K562 (cell line): ENCODE measurements around the gene AKNAD1. TPM values are rescaled to one million over a fixed set of nuclear protein-coding genes. Genes with fewer than 3 reads are reported as not detected.

ENCODE experiments used
- ATAC-seq: fragments of 200-7000 bp; cut with Tn5 transposase; 3 replicates; pipeline ENCODE4 v1.9.1; 2020; ENCODE audit warnings: moderate library complexity
- BruUV-seq: library from RNA; stranded (reverse); fragments of 400-500 nt; replicated peaks from 2 replicates; lab custom pipeline; 2021; lab: Mats Ljungman, UMichigan
- CTCF ChIA-PET: fragments of 300-600 bp; formaldehyde crosslinking; extraction: SDS; loops from one replicate; lab custom pipeline; 2021; ENCODE audit warnings: low intra/inter-chr PET ratio; lab: Yijun Ruan, JAX
- POLR2A ChIA-PET: fragments of 300-600, 350-650 bp; sonication (Branson Sonifier 250); formaldehyde crosslinking; extraction: SDS; loops from one replicate; lab custom pipeline; 2021; ENCODE audit warnings: antibody characterized with exemption, inconsistent platforms; lab: Yijun Ruan, JAX
- DNase-seq, 4 experiments: peaks; one replicate each; pipeline versions ENCODE4 v3.0.0 to v3.0.0-alpha.2; 2011 to 2018; ENCODE audit warnings: low spot score in 3 of 4, mixed read lengths in 3 of 4; ENCODE audit errors: extremely low read depth in 1 of 4
- FAIRE-seq: peaks from 2 replicates; lab custom pipeline; 2011; peaks lifted over from hg19 to GRCh38; lab: Jason Lieb, UNC
- H2AFZ ChIP-seq: 2 replicates; pipeline ENCODE4 v1.6.0; 2011; ENCODE audit warnings: low read depth, low read length, control low read depth, inconsistent platforms
- H3K27ac ChIP-seq: fragments of 200-600 bp; 3 replicates; pipeline ENCODE4 v1.8.0; 2011; ENCODE audit warnings: low read depth, mild to moderate bottlenecking, control low read depth, inconsistent platforms, low read length, moderate library complexity, mixed read lengths; ENCODE audit errors: extremely low read depth
- H3K27me3 ChIP-seq, 2 experiments: fragments of 300-600 bp in 1 of 2; 2 replicates in 1 of 2; 3 replicates in 1 of 2; pipeline versions ENCODE4 v1.6.0 to v1.8.0; 2011; ENCODE audit warnings: inconsistent platforms in 2 of 2, low read length in 2 of 2, mild to moderate bottlenecking in 1 of 2, mixed read lengths in 1 of 2, moderate library complexity in 1 of 2; ENCODE audit not compliant: control insufficient read depth in 2 of 2, insufficient read depth in 2 of 2
- H3K36me3 ChIP-seq: fragments of 300-600 bp; 3 replicates; pipeline ENCODE4 v1.8.0; 2011; ENCODE audit warnings: mild to moderate bottlenecking, low read length, inconsistent platforms; ENCODE audit not compliant: control insufficient read depth, insufficient read depth
- H3K4me1 ChIP-seq, 2 experiments: fragments of 200-600 bp in 1 of 2; replicated peaks in 1 of 2; 2 replicates in 1 of 2; 3 replicates in 1 of 2; pipeline versions ENCODE4 v1.5.1 to v1.8.0; 2011; ENCODE audit warnings: inconsistent platforms in 2 of 2, low read length in 2 of 2, mild to moderate bottlenecking in 1 of 2, mixed read lengths in 1 of 2, moderate library complexity in 1 of 2; ENCODE audit not compliant: control insufficient read depth in 2 of 2, insufficient read depth in 2 of 2
- H3K4me2 ChIP-seq: 2 replicates; pipeline ENCODE4 v1.6.1; 2011; ENCODE audit warnings: low read length, control low read depth, inconsistent platforms, mixed read lengths; ENCODE audit not compliant: insufficient read depth
- H3K4me3 ChIP-seq: fragments of 200-600 bp; sonication (generic), shearing (Covaris generic); 2 replicates; pipeline ENCODE4 v1.5.1; 2016; ENCODE audit warnings: control low read depth, inconsistent platforms
- H3K79me2 ChIP-seq: fragments of 200-600 bp; 3 replicates; pipeline ENCODE4 v1.8.0; 2011; ENCODE audit warnings: low read length, inconsistent platforms; ENCODE audit not compliant: control insufficient read depth, insufficient read depth
- H3K9ac ChIP-seq, 2 experiments: 2 replicates each; pipeline versions ENCODE4 v1.6.0 to v1.6.1; 2011; ENCODE audit warnings: low read depth in 2 of 2, low read length in 2 of 2, control low read depth in 1 of 2, inconsistent platforms in 1 of 2, mild to moderate bottlenecking in 1 of 2, mixed read lengths in 1 of 2; ENCODE audit not compliant: insufficient read depth in 1 of 2
- H3K9me1 ChIP-seq: one replicate; pipeline ENCODE4 v1.6.0; 2011; ENCODE audit warnings: inconsistent platforms, mild to moderate bottlenecking, low read length, moderate library complexity; ENCODE audit not compliant: control insufficient read depth, insufficient read depth
- H3K9me3 ChIP-seq: replicated peaks from 2 replicates; pipeline ENCODE4 v1.5.1; 2011; ENCODE audit warnings: low read depth, low read length, inconsistent platforms; ENCODE audit not compliant: control insufficient read depth, insufficient read depth
- H4K20me1 ChIP-seq: replicated peaks from 2 replicates; pipeline ENCODE4 v1.6.1; 2011; ENCODE audit warnings: low read length, inconsistent platforms, mixed read lengths; ENCODE audit not compliant: control insufficient read depth, insufficient read depth
- CREB1 ChIP-seq, 2 experiments: sonication (generic) in 1 of 2; formaldehyde crosslinking in 1 of 2; IDR thresholded peaks; 2 replicates each; pipeline versions ENCODE4 v1.6.1 to v1.8.0; 2012 to 2022; ENCODE audit warnings: inconsistent platforms in 1 of 2, mild to moderate bottlenecking in 1 of 2, missing genetic modification reagents in 1 of 2, moderate library complexity in 1 of 2
- GTF2B ChIP-seq: IDR thresholded peaks from 2 replicates; pipeline ENCODE4 v1.6.1; 2011; ENCODE audit not compliant: insufficient read length; ENCODE audit errors: extremely low read depth
- MED1 ChIP-seq: sonication (generic); formaldehyde crosslinking; IDR thresholded peaks from 2 replicates; pipeline ENCODE4 v1.8.1; 2023; ENCODE audit warnings: missing genetic modification reagents, borderline replicate concordance
- NR1H2 ChIP-seq: sonication (generic); formaldehyde crosslinking; IDR thresholded peaks from 2 replicates; pipeline ENCODE4 v1.4.0; 2020; ENCODE audit warnings: mild to moderate bottlenecking, missing genetic modification reagents
- PRDM10 ChIP-seq: fragments of 450-650 bp; IDR thresholded peaks from 2 replicates; pipeline ENCODE4 v1.6.1; 2018; ENCODE audit not compliant: partially characterized antibody
- PRPF4 ChIP-seq: fragments of 200-400 bp; formaldehyde crosslinking; IDR thresholded peaks from one replicate; pipeline ENCODE4 v1.6.1; 2017; ENCODE audit warnings: low read length, low read depth, mild to moderate bottlenecking; ENCODE audit not compliant: insufficient read depth, poor library complexity, severe bottlenecking
- RBM15 ChIP-seq: fragments of 200-400 bp; formaldehyde crosslinking; IDR thresholded peaks from 2 replicates; pipeline ENCODE4 v1.6.1; 2018; ENCODE audit warnings: mild to moderate bottlenecking, low read length, moderate library complexity; ENCODE audit not compliant: insufficient read depth
- SRSF1 ChIP-seq: fragments of 200-400 bp; formaldehyde crosslinking; IDR thresholded peaks from 2 replicates; pipeline ENCODE4 v1.6.1; 2017; ENCODE audit warnings: mild to moderate bottlenecking, low read depth, low read length, moderate library complexity
- SRSF3 ChIP-seq: fragments of 200-400 bp; formaldehyde crosslinking; IDR thresholded peaks from 2 replicates; pipeline ENCODE4 v1.6.1; 2016; ENCODE audit warnings: mild to moderate bottlenecking, low read length, moderate library complexity; ENCODE audit not compliant: insufficient read depth
- TEAD2 ChIP-seq: fragments of 450-650 bp; IDR thresholded peaks from 2 replicates; pipeline ENCODE4 v1.6.1; 2016; ENCODE audit warnings: missing genetic modification characterization, control low read depth, missing compliant biosample characterization
- ZKSCAN8 ChIP-seq: fragments of 200-800 bp; sonication (Bioruptor generic); IDR thresholded peaks from 2 replicates; pipeline ENCODE4 v1.6.1; 2016; ENCODE audit warnings: missing genetic modification characterization, missing compliant biosample characterization
- ZNF395 ChIP-seq: fragments of 200-800 bp; sonication (Bioruptor generic); IDR thresholded peaks from 2 replicates; pipeline ENCODE4 v1.6.1; 2017; ENCODE audit warnings: missing genetic modification characterization, missing compliant biosample characterization
- ZNF511 ChIP-seq: sonication (generic); formaldehyde crosslinking; IDR thresholded peaks from 2 replicates; pipeline ENCODE4 v1.8.0; 2022; ENCODE audit warnings: mild to moderate bottlenecking, missing genetic modification reagents
- WGBS: fragments of 100-300 bp; shearing (Covaris generic); methylation state at CpG from one replicate; pipeline ENCODE4 v1.1.6; 2016; ENCODE audit warnings: low coverage, mixed read lengths; ENCODE audit not compliant: insufficient coverage; ENCODE audit errors: missing lambda C conversion rate; 5-methylcytosine and 5-hydroxymethylcytosine counted together
- in situ Hi-C: fragments of 300-500 bp; cut with MboI; formaldehyde crosslinking; loops from 4 replicates; pipeline ENCODE4 v1.15.0; 2018; ENCODE audit warnings: inconsistent platforms, mixed read lengths
- intact Hi-C: fragments of 100-400 bp; cut with micrococcal nuclease; formaldehyde crosslinking; loops from 2 replicates; pipeline ENCODE4 v1.14.2; 2022
- polyA plus RNA-seq, 8 experiments: library from polyadenylated mRNA; depleted of rRNA in 4 of 8; stranded (reverse) in 5 of 8; unstranded in 3 of 8; fragments of >200 nt; fragmentation: Nextera tagmentation in 2 of 8; fragmentation: Illumina TruSeq in 1 of 8; extraction: Ambion mirVana in 2 of 8; extraction: Trizol in 1 of 8; gene quantifications; 2 replicates each; pipeline versions ENCODE4 v1.2.1 to v1.2.3, GENCODE V29; 2011 to 2014; ENCODE audit warnings: inconsistent platforms in 1 of 8, missing spikeins in 1 of 8
- total RNA-seq, 7 experiments: library from RNA; depleted of rRNA in 6 of 7; stranded (reverse); fragments of >200 nt in 6 of 7; fragmentation: Illumina TruSeq in 2 of 7; extraction: Trizol in 2 of 7; gene quantifications; 2 replicates each; pipeline versions ENCODE4 v1.2.1 to v1.2.3, GENCODE V29; 2011 to 2021; ENCODE audit warnings: low replicate concordance in 1 of 7

The AKNAD1 gene
- total and polyA plus RNA-seq, 9 of the 15 experiments (the other 6 are each of a cell fraction or from before 2014, with no cell fraction given): 0.13 to 0.30 TPM; not detected in 7

- CTCF ChIA-PET: no interaction called here
- H3K36me3 ChIP-seq: peaks cover 4% of the 10 kb centered on the region; the same call in 1 of the 3 replicates
- in situ Hi-C loops (no loop called here), intact Hi-C loops (loop anchor here (5.0 to 10.0 kb wide), 3 partner anchors 67 to 170 kb away; partner anchors contain the start of genes FNDC7 and STXBP3)
- H3K4me3 ChIP-seq: no peak overlapping the region
- WGBS: 38% methylated on average over 4 of the region's 4 CpGs
- no peaks in the 10 kb centered on the region for H4K20me1 ChIP-seq
- POLR2A ChIA-PET: interaction anchor here (0.5 to 0.8 kb wide), 3 partner anchors 269 to 1361 kb away, joined by 3 read pairs; no protein-coding TSS in a partner anchor
- H3K9me3 ChIP-seq: no peaks in the 10 kb centered on the region
- H3K79me2 ChIP-seq: no peaks in the 10 kb centered on the region
- DNase-seq: peak in 1 of 4 experiments; percentile 26
- no TSS peak for BruUV-seq
- peak; percentile 33 for ATAC-seq
- no peak overlapping the region for H3K27ac ChIP-seq
- no peak overlapping the region for H3K9ac ChIP-seq
- no peak overlapping the region for H3K4me2 ChIP-seq
- no peaks in the 10 kb centered on the region for H3K27me3 ChIP-seq
- H2AFZ ChIP-seq: peak overlapping the region; percentile 51; the same call in 1 of the 2 replicates
- FAIRE-seq: no peak
- no peaks in the 10 kb centered on the region for H3K9me1 ChIP-seq
- H3K4me1 ChIP-seq: peaks cover 0 to 14% of the 10 kb centered on the region in 2 experiments; a peak in 3 of 5 replicates
- TF ChIP-seq PRDM10 (no peak), SRSF1 (no peak), SRSF3 (no peak), TEAD2 (no peak), PRPF4 (no peak), NR1H2 (CRISPR knock-in tag) (no peak), ZNF395 (peak; percentile 69), RBM15 (no peak), CREB1 (IDR thresholded peaks at IDR 0.05) (no peak), CREB1 (CRISPR knock-in tag; IDR thresholded peaks at IDR 0.05) (no peak), MED1 (CRISPR knock-in tag) (no peak), ZKSCAN8 (no peak), GTF2B (no peak), ZNF511 (CRISPR knock-in tag) (no peak)
Measured at GRCh38 chr1:108814343-108815125, 42.4 kb downstream of the AKNAD1 start.
